Measurements from ENCODE around the gene STPG4.

- TF ChIP-seq CTCF (IDR thresholded peaks at IDR 0.05 in 2 of 3, conservative IDR thresholded peaks at IDR 0.05 in 1 of 3; ENCODE audit: borderline replicate concordance in 1 of 3, insufficient read depth in 1 of 3, low read depth in 2 of 3, low read length in 2 of 3) (no peak), CEBPB (IDR thresholded peaks at IDR 0.05; ENCODE audit: low read depth) (no peak), JUND (IDR thresholded peaks at IDR 0.05) (no peak), POLR2A (IDR thresholded peaks at IDR 0.05; ENCODE audit: borderline replicate concordance, extremely low read depth, insufficient read depth, insufficient read length) (no peak), MAX (IDR thresholded peaks at IDR 0.05) (no peak), SIN3A (IDR thresholded peaks at IDR 0.05; ENCODE audit: low read depth) (no peak), EZH2 (IDR thresholded peaks at IDR 0.05) (no peak), EZH2phosphoT487 (IDR thresholded peaks at IDR 0.05; ENCODE audit: borderline replicate concordance) (no peak), ELF1 (IDR thresholded peaks at IDR 0.05; ENCODE audit: borderline replicate concordance, low read depth) (no peak)
These were observed 78.3 kb downstream of the STPG4 start for GRCh38 chr2:47076586-47077441.
